Breast epithelium (tissue), 3 donors: Measurements from ENCODE around the gene DUSP6.

Experiments used
- CTCF ChIP-seq, 3 donors: fragments of 450-650 bp; IDR thresholded peaks; one replicate each; pipeline ENCODE4 v1.5.1; 2016 to 2017; ENCODE audit warnings: antibody characterized with exemption in 3 of 3, mild to moderate bottlenecking in 3 of 3, moderate library complexity in 3 of 3
- POLR2A ChIP-seq: fragments of 450-650 bp; IDR thresholded peaks from one replicate; pipeline ENCODE4 v1.6.1; 2016; ENCODE audit warnings: antibody characterized with exemption, mild to moderate bottlenecking, moderate library complexity

DNA sequence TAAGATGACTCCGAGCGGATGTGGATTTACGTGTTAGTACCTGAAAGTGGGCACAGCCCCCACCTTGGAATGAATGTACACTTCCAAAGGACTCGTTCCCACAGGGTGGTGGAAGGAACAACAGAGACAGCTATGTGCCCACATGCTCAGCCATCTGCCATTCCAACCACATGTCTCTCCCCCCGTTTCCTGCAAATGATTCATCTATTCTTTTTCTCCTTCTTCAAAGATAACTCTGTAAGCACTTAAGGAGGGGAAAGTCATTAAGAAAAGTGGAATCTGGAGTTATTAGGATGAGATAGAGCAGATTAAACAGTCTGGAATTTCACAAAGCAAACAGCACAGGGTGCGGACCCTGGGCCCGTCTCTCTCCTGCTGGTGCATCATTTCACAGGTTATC is 18.5 kb upstream of the DUSP6 start:
- TF ChIP-seq CTCF (IDR thresholded peaks at IDR 0.05) (no peak), POLR2A (no peak)
